IMR-90 (cell line): ENCODE results near the gene RNF224. TPM values are rescaled to one million over a fixed set of nuclear protein-coding genes. Genes with fewer than 3 reads are reported as not detected.
A peak's percentile ranks its signal among the peaks of the same experiment; 100 is the strongest.

ENCODE experiments used
- ATAC-seq: fragments of 200-7000 bp; cut with Tn5 transposase; 2 replicates; pipeline ENCODE4 v1.9.1; 2020; ENCODE audit warnings: low read depth, mild to moderate bottlenecking, moderate library complexity
- BruUV-seq: library from RNA; stranded (reverse); fragments of 400-500 nt; replicated peaks from 2 replicates; lab custom pipeline; 2021; lab: Mats Ljungman, UMichigan
- CTCF ChIA-PET: fragments of 300-600 bp; formaldehyde crosslinking; extraction: SDS; loops from one replicate; lab custom pipeline; 2021; ENCODE audit warnings: antibody characterized with exemption; lab: Yijun Ruan, JAX
- POLR2A ChIA-PET: fragments of 300-600 bp; sonication (Branson Sonifier 250); formaldehyde crosslinking; loops from one replicate; lab custom pipeline; 2022; ENCODE audit warnings: antibody characterized with exemption; ENCODE audit not compliant: unreplicated experiment; lab: Charles Lee
- DNase-seq: peaks from one replicate; pipeline ENCODE4 v3.0.0; 2013
- H2AFZ ChIP-seq: replicated peaks from 2 replicates; pipeline ENCODE3; 2013; ENCODE audit warnings: low read length, mild to moderate bottlenecking; ENCODE audit not compliant: poor library complexity
- H2AK5ac ChIP-seq: 2 replicates; pipeline ENCODE4 v1.6.1; 2013; ENCODE audit warnings: low read depth, low read length, inconsistent platforms
- H2AK9ac ChIP-seq: replicated peaks from 2 replicates; pipeline ENCODE3; 2013; ENCODE audit warnings: mild to moderate bottlenecking, low read depth, low read length, moderate library complexity; ENCODE audit not compliant: poor library complexity
- H2BK120ac ChIP-seq: 2 replicates; pipeline ENCODE4 v1.6.1; 2013; ENCODE audit warnings: low read depth, low read length, inconsistent platforms
- H2BK15ac ChIP-seq: 3 replicates; pipeline ENCODE4 v1.6.1; 2013; ENCODE audit warnings: low read depth, low read length, inconsistent platforms
- H2BK20ac ChIP-seq: 2 replicates; pipeline ENCODE4 v1.6.1; 2013; ENCODE audit warnings: low read depth, mild to moderate bottlenecking, inconsistent platforms, low read length, moderate library complexity
- H2BK5ac ChIP-seq: 2 replicates; pipeline ENCODE4 v1.6.1; 2013; ENCODE audit warnings: mild to moderate bottlenecking, low read depth, low read length, inconsistent platforms; ENCODE audit not compliant: poor library complexity, severe bottlenecking
- H3K14ac ChIP-seq: replicated peaks from 2 replicates; pipeline ENCODE4 v1.6.1; 2013; ENCODE audit warnings: low read depth, low read length, inconsistent platforms
- H3K18ac ChIP-seq: 2 replicates; pipeline ENCODE4 v1.6.1; 2013; ENCODE audit warnings: low read depth, low read length, control low read depth
- H3K23ac ChIP-seq: 2 replicates; pipeline ENCODE4 v1.6.1; 2013; ENCODE audit warnings: low read depth, low read length, inconsistent platforms
- H3K27ac ChIP-seq: 2 replicates; pipeline ENCODE4 v1.5.1; 2013; ENCODE audit warnings: mild to moderate bottlenecking, control low read depth, low read length; ENCODE audit not compliant: insufficient read depth
- H3K27me3 ChIP-seq: 2 replicates; pipeline ENCODE4 v1.6.1; 2013; ENCODE audit warnings: low read length; ENCODE audit not compliant: control insufficient read depth, insufficient read depth
- H3K36me3 ChIP-seq: 2 replicates; pipeline ENCODE4 v1.6.1; 2013; ENCODE audit warnings: low read length, mixed read lengths; ENCODE audit not compliant: control insufficient read depth, insufficient read depth
- H3K4ac ChIP-seq: 2 replicates; pipeline ENCODE4 v1.6.1; 2013; ENCODE audit warnings: low read depth, low read length, inconsistent platforms
- H3K4me1 ChIP-seq: 2 replicates; pipeline ENCODE4 v1.6.1; 2013; ENCODE audit warnings: low read length, mixed read lengths; ENCODE audit not compliant: control insufficient read depth, insufficient read depth
- H3K4me2 ChIP-seq: 2 replicates; pipeline ENCODE4 v1.6.1; 2013; ENCODE audit warnings: low read depth, mild to moderate bottlenecking, control low read depth, low read length, moderate library complexity
- H3K4me3 ChIP-seq: 2 replicates; pipeline ENCODE4 v1.5.1; 2013; ENCODE audit warnings: low read depth, mild to moderate bottlenecking, control low read depth, low read length, moderate library complexity; ENCODE audit not compliant: insufficient read depth
- H3K56ac ChIP-seq: 2 replicates; pipeline ENCODE4 v1.6.1; 2013; ENCODE audit warnings: low read length, inconsistent platforms; ENCODE audit not compliant: insufficient read depth; ENCODE audit errors: extremely low read depth
- H3K79me1 ChIP-seq, 2 experiments: 2 replicates each; pipeline ENCODE4 v1.6.1; 2013; ENCODE audit warnings: low read length in 2 of 2, inconsistent platforms in 1 of 2, low read depth in 1 of 2
- H3K9ac ChIP-seq: 2 replicates; pipeline ENCODE4 v1.6.1; 2013; ENCODE audit warnings: low read depth, low read length, control low read depth
- H3K9me1 ChIP-seq: 2 replicates; pipeline ENCODE4 v1.6.1; 2013; ENCODE audit warnings: low read length, inconsistent platforms; ENCODE audit not compliant: insufficient read depth
- H3K9me3 ChIP-seq: 2 replicates; pipeline ENCODE4 v1.6.1; 2013; ENCODE audit warnings: low read length; ENCODE audit not compliant: control insufficient read depth, insufficient read depth
- H4K20me1 ChIP-seq: 2 replicates; pipeline ENCODE4 v1.6.1; 2013; ENCODE audit warnings: low read length, inconsistent platforms; ENCODE audit not compliant: insufficient read depth
- H4K5ac ChIP-seq: 2 replicates; pipeline ENCODE4 v1.6.1; 2013; ENCODE audit warnings: mild to moderate bottlenecking, low read depth, low read length, control low read depth
- H4K8ac ChIP-seq, 2 experiments: 2 replicates each; pipeline ENCODE4 v1.6.1; 2013; ENCODE audit warnings: low read depth in 2 of 2, low read length in 2 of 2, control low read depth in 1 of 2, inconsistent platforms in 1 of 2
- H4K91ac ChIP-seq: 2 replicates; pipeline ENCODE4 v1.6.1; 2013; ENCODE audit warnings: low read depth, low read length, inconsistent platforms; ENCODE audit not compliant: insufficient read depth
- MAZ ChIP-seq: IDR thresholded peaks from 2 replicates; pipeline ENCODE4 v1.6.1; 2012; ENCODE audit warnings: low read depth, mild to moderate bottlenecking, low read length, improper control_type of control experiment, moderate library complexity, borderline replicate concordance
- WGBS, 2 experiments: methylation state at CpG; one replicate each; pipeline versions ENCODE4 v1.1.5 to v1.1.7; 2013; ENCODE audit warnings: missing lambda C conversion rate in 2 of 2; ENCODE audit not compliant: insufficient read length in 1 of 2; ENCODE audit errors: extremely low coverage in 2 of 2; 5-methylcytosine and 5-hydroxymethylcytosine counted together
- dilution Hi-C: fragments of 300-500 bp; cut with HindIII; formaldehyde crosslinking; loops from one replicate; pipeline ENCODE4 v1.14.3; 2018; ENCODE audit warnings: low sequenced_read_pairs; ENCODE audit not compliant: unreplicated experiment
- in situ Hi-C: fragments of 300-500 bp; cut with MboI; formaldehyde crosslinking; loops from 3 replicates; pipeline ENCODE4 v1.14.3; 2019; ENCODE audit warnings: low sequenced_read_pairs, inconsistent platforms, mixed read lengths
- intact Hi-C: fragments of 100-400 bp; cut with micrococcal nuclease; formaldehyde crosslinking; loops from 2 replicates; pipeline ENCODE4 v1.10.0; 2022
- polyA plus RNA-seq, 3 experiments: library from polyadenylated mRNA; depleted of rRNA; stranded (reverse); fragments of >200 nt; gene quantifications; 2 replicates each; pipeline ENCODE4 v1.2.3, GENCODE V29; 2012; ENCODE audit warnings: low replicate concordance in 1 of 3
- total RNA-seq: library from RNA; depleted of rRNA; stranded (reverse); fragments of >200 nt; gene quantifications from 2 replicates; pipeline ENCODE4 v1.2.3, GENCODE V29; 2012

RNF224 gene
- total and polyA plus RNA-seq, 2 of the 4 experiments (the other 2 are of a cell fraction): not detected

GRCh38 chr9:137194388-137194787 lies 32.9 kb upstream of the RNF224 start:
- no peak overlapping the region for H2BK5ac ChIP-seq
- H3K14ac ChIP-seq: no peak overlapping the region
- in situ Hi-C loops: no loop called here
- H4K91ac ChIP-seq: no peak overlapping the region
- intact Hi-C loops: no loop called here
- peaks cover 26% of the 10 kb centered on the region for H3K36me3 ChIP-seq
- no peak overlapping the region for H2AFZ ChIP-seq
- no peaks in the 10 kb centered on the region for H3K9me3 ChIP-seq
- H3K18ac ChIP-seq: no peak overlapping the region
- H4K20me1 ChIP-seq: peaks cover 44% of the 10 kb centered on the region
- DNase-seq (no peak), ATAC-seq (no peak)
- H4K8ac ChIP-seq: no peak overlapping the region
- H2BK20ac ChIP-seq: no peak overlapping the region
- WGBS, 2 experiments: 53% methylated on average over 3 of the region's 16 CpGs; no CpG with 5 or more reads in 1 of the 2 experiments
- no peak overlapping the region for H3K27ac ChIP-seq
- no peak overlapping the region for H3K23ac ChIP-seq
- no peak overlapping the region for H3K4ac ChIP-seq
- H3K9me1 ChIP-seq: no peaks in the 10 kb centered on the region
- no peak overlapping the region for H3K56ac ChIP-seq
- CTCF ChIA-PET: interaction anchor here (1.0 kb wide), 1 partner anchor 33 kb away, joined by 3 read pairs; the partner anchor contains the start of gene RNF224
- H3K27me3 ChIP-seq: no peaks in the 10 kb centered on the region
- H3K79me1 ChIP-seq: peaks cover 10 to 79% of the 10 kb centered on the region in 2 experiments
- peak overlapping the region; percentile 84 for H2AK9ac ChIP-seq
- peaks cover 24% of the 10 kb centered on the region for H3K4me1 ChIP-seq
- H2AK5ac ChIP-seq: no peak overlapping the region
- H3K4me3 ChIP-seq: no peak overlapping the region
- POLR2A ChIA-PET: no interaction called here
- H4K5ac ChIP-seq: no peak overlapping the region
- H2BK120ac ChIP-seq: no peak overlapping the region
- dilution Hi-C loops: no loop called here
- H2BK15ac ChIP-seq: no peak overlapping the region
- no TSS peak for BruUV-seq
- TF ChIP-seq MAZ: no peak
- H3K9ac ChIP-seq: no peak overlapping the region
- no peak overlapping the region for H3K4me2 ChIP-seq
